Measurements from ENCODE around the gene GALNT13. TPM values are rescaled to one million over a fixed set of nuclear protein-coding genes. Genes with fewer than 3 reads are reported as not detected.

Gene GALNT13
- total and polyA plus RNA-seq, 10 of the 15 experiments (the other 5 are each of a cell fraction or from before 2014, with no cell fraction given): 0.04 TPM; not detected in 9

DNA sequence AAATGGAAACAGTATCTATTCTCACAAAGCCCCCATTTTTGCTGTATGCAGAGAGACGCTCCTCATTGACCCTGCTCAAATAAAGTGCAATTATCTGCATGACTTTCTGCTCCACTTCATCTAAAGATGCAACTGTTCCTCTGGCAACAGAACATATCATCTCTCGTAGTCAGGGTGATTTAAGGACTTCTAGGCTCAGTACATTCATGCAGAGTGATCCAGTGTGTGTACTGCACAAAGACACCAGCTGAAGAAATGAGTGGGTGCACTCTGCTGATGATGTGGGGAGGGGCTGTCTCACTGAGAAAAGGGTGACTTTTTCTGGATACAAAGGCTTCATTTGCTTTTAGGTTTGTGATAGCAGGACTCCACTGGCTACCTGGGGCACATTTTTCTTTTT, 355.2 kb downstream of the GALNT13 start:
- H3K9ac ChIP-seq (ENCODE audit: control insufficient read depth, insufficient read depth, low read length): no peak overlapping the region
- no peak overlapping the region for H3K27ac ChIP-seq (ENCODE audit: control insufficient read depth, insufficient read depth)
- H2AFZ ChIP-seq (ENCODE audit: control insufficient read depth, low read depth, low read length): no peak overlapping the region
- BruUV-seq (replicated peaks): no TSS peak
- SMC1A ChIA-PET (ENCODE audit: uncharacterized antibody, unreplicated experiment): no interaction called here
- ATAC-seq (no peak), FAIRE-seq (no peak), DNase-seq (ENCODE audit: low read depth, low spot score) (no peak)
- no peaks in the 10 kb centered on the region for H3K9me3 ChIP-seq (replicated peaks; ENCODE audit: control insufficient read depth, insufficient read depth, low read length)
- in situ Hi-C loops (cut with MboI) (no loop called here), intact Hi-C loops (cut with micrococcal nuclease; ENCODE audit: unreplicated experiment) (no loop called here)
- RAD21 ChIA-PET (ENCODE audit: unreplicated experiment): no interaction called here
- no peaks in the 10 kb centered on the region for H3K27me3 ChIP-seq (replicated peaks in 1 of 2; ENCODE audit: control insufficient read depth in 2 of 2, insufficient read depth in 2 of 2, low read length in 1 of 2)
- TF ChIP-seq RBBP5 (conservative IDR thresholded peaks at IDR 0.05) (no peak), POLR2A (IDR thresholded peaks at IDR 0.05; ENCODE audit: low read depth, low read length) (no peak), ZNF274 (IDR thresholded peaks at IDR 0.05; ENCODE audit: insufficient read depth, insufficient read length) (no peak)
- TF ChIP-seq, protein P1, sequence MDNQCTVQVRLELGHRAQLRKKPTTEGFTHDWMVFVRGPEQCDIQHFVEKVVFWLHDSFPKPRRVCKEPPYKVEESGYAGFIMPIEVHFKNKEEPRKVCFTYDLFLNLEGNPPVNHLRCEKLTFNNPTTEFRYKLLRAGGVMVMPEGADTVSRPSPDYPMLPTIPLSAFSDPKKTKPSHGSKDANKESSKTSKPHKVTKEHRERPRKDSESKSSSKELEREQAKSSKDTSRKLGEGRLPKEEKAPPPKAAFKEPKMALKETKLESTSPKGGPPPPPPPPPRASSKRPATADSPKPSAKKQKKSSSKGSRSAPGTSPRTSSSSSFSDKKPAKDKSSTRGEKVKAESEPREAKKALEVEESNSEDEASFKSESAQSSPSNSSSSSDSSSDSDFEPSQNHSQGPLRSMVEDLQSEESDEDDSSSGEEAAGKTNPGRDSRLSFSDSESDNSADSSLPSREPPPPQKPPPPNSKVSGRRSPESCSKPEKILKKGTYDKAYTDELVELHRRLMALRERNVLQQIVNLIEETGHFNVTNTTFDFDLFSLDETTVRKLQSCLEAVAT (IDR thresholded peaks at IDR 0.05): no peak
- no peaks in the 10 kb centered on the region for H3K79me2 ChIP-seq (ENCODE audit: control insufficient read depth, insufficient read depth, low read length)
- 24% methylated on average over 2 of the region's 2 CpGs for WGBS (ENCODE audit: insufficient coverage, insufficient replicate concordance, low lambda C conversion rate, missing lambda C conversion rate)
- POLR2A ChIA-PET: no interaction called here
- H3K4me2 ChIP-seq (ENCODE audit: control insufficient read depth, insufficient read depth): no peak overlapping the region
- H4K20me1 ChIP-seq (ENCODE audit: control insufficient read depth, insufficient read depth): no peaks in the 10 kb centered on the region
- no peak overlapping the region for H3K4me3 ChIP-seq
- no peaks in the 10 kb centered on the region for H3K4me1 ChIP-seq (ENCODE audit: control insufficient read depth, insufficient read depth, low read length)
- H3K36me3 ChIP-seq (ENCODE audit: control insufficient read depth in 2 of 2, insufficient read depth in 2 of 2, low read length in 1 of 2): no peaks in the 10 kb centered on the region
- CTCF ChIA-PET: no interaction called here

DNA sequence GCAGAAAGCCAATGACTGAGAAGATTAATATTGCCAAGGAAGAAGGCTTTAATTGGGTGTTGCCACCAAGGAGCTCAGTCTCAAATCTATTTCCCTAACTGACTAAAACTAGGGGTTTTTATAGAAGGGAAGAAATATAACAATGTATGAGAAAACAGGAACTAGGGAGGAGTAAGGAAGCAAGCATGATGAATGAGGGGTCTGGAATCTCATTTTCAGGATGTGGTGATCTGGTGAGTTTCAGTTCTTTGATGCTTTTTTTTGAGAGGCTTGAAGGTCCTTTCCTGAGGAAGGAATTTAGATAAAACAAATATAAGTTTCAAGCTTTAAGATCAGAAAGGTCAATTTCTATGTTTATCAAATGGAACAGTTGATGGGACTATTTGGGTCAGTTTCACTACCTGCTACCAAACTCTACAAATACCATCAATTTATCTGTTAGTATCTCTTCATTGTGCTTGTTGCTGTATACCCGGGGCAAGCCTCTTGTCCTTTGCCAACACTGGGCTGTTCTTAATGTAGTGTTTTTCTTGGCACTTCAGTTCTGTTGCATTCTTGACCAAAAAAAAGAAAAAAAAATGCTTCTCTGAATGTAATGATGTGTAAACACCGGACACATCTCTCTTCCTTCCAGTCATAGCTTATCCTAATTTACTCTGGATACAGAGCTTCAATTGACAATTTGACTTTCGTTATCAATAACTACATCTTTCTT, 357.0 kb downstream of the GALNT13 start:
- in situ Hi-C loops (cut with MboI): no loop called here
- Histone ChIP-seq H3K79me2 (ENCODE audit: control insufficient read depth, insufficient read depth, low read length) (no peaks in the 10 kb centered on the region), H3K27me3 (replicated peaks in 1 of 2; ENCODE audit: control insufficient read depth in 2 of 2, insufficient read depth in 2 of 2, low read length in 1 of 2) (no peaks in the 10 kb centered on the region), H3K9ac (ENCODE audit: control insufficient read depth, insufficient read depth, low read length) (no peak overlapping the region), H3K27ac (ENCODE audit: control insufficient read depth, insufficient read depth) (no peak overlapping the region), H3K4me3 (no peak overlapping the region), H4K20me1 (ENCODE audit: control insufficient read depth, insufficient read depth) (no peaks in the 10 kb centered on the region), H3K9me3 (replicated peaks; ENCODE audit: control insufficient read depth, insufficient read depth, low read length) (no peaks in the 10 kb centered on the region), H2AFZ (ENCODE audit: control insufficient read depth, low read depth, low read length) (no peak overlapping the region), H3K36me3 (ENCODE audit: control insufficient read depth in 2 of 2, insufficient read depth in 2 of 2, low read length in 1 of 2) (no peaks in the 10 kb centered on the region), H3K4me2 (ENCODE audit: control insufficient read depth, insufficient read depth) (no peak overlapping the region), H3K4me1 (ENCODE audit: control insufficient read depth, insufficient read depth, low read length) (no peaks in the 10 kb centered on the region)
- no peak for ATAC-seq
- 0% methylated on average over 3 of the region's 3 CpGs for WGBS (ENCODE audit: insufficient coverage, insufficient replicate concordance, low lambda C conversion rate, missing lambda C conversion rate)
- RAD21 ChIA-PET (ENCODE audit: unreplicated experiment): no interaction called here
- FAIRE-seq: no peak
- SMC1A ChIA-PET (ENCODE audit: uncharacterized antibody, unreplicated experiment): no interaction called here
- BruUV-seq (replicated peaks): no TSS peak
- intact Hi-C loops (cut with micrococcal nuclease; ENCODE audit: unreplicated experiment): no loop called here
- POLR2A ChIA-PET: no interaction called here
- TF ChIP-seq TARDBP (IDR thresholded peaks at IDR 0.05; ENCODE audit: borderline replicate concordance) (no peak), IRF4 (IDR thresholded peaks at IDR 0.05; ENCODE audit: low read depth, low read length) (no peak), CHD1 (IDR thresholded peaks at IDR 0.05; ENCODE audit: low read depth, low read length) (no peak)
- TF ChIP-seq, protein P2, sequence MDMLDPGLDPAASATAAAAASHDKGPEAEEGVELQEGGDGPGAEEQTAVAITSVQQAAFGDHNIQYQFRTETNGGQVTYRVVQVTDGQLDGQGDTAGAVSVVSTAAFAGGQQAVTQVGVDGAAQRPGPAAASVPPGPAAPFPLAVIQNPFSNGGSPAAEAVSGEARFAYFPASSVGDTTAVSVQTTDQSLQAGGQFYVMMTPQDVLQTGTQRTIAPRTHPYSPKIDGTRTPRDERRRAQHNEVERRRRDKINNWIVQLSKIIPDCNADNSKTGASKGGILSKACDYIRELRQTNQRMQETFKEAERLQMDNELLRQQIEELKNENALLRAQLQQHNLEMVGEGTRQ (IDR thresholded peaks at IDR 0.05; ENCODE audit: borderline replicate concordance, low read depth, low read length): no peak
- no peak for DNase-seq (ENCODE audit: low read depth, low spot score)
- CTCF ChIA-PET: no interaction called here

Data from GM12878 (cell line).